Panc1 (cell line): ENCODE data around the gene MEGF6.

ENCODE experiments used
- CTCF ChIP-seq: fragments of 450-650 bp; IDR thresholded peaks from 2 replicates; pipeline ENCODE4 v1.5.1; 2017; ENCODE audit warnings: mild to moderate bottlenecking
- POLR2AphosphoS5 ChIP-seq: IDR thresholded peaks from 2 replicates; pipeline ENCODE4 v1.6.1; 2012; ENCODE audit warnings: mild to moderate bottlenecking, low read depth, low read length, moderate library complexity
- REST ChIP-seq, 2 experiments: IDR thresholded peaks; 2 replicates each; pipeline ENCODE4 v1.6.1; 2011 to 2012; ENCODE audit warnings: low read depth in 2 of 2, control low read depth in 1 of 2, low read length in 1 of 2, mild to moderate bottlenecking in 1 of 2, moderate library complexity in 1 of 2; ENCODE audit not compliant: insufficient read depth in 1 of 2
- SIN3A ChIP-seq: IDR thresholded peaks from 2 replicates; pipeline ENCODE4 v1.6.1; 2012; ENCODE audit warnings: low read depth, mild to moderate bottlenecking, low read length, moderate library complexity, borderline replicate concordance; ENCODE audit not compliant: insufficient read depth

- no peak for TF ChIP-seq CTCF
- no peak for TF ChIP-seq POLR2AphosphoS5
- no peak for TF ChIP-seq REST (IDR thresholded peaks at IDR 0.05; ENCODE audit: insufficient read depth in 1 of 2, low read depth in 2 of 2, low read length in 1 of 2)
- no peak for TF ChIP-seq SIN3A
Observed at GRCh38 chr1:3496916-3497315, 114.4 kb downstream of the MEGF6 start.
